ENCODE measurements around the gene TCP11.

TCP11 gene

DNA sequence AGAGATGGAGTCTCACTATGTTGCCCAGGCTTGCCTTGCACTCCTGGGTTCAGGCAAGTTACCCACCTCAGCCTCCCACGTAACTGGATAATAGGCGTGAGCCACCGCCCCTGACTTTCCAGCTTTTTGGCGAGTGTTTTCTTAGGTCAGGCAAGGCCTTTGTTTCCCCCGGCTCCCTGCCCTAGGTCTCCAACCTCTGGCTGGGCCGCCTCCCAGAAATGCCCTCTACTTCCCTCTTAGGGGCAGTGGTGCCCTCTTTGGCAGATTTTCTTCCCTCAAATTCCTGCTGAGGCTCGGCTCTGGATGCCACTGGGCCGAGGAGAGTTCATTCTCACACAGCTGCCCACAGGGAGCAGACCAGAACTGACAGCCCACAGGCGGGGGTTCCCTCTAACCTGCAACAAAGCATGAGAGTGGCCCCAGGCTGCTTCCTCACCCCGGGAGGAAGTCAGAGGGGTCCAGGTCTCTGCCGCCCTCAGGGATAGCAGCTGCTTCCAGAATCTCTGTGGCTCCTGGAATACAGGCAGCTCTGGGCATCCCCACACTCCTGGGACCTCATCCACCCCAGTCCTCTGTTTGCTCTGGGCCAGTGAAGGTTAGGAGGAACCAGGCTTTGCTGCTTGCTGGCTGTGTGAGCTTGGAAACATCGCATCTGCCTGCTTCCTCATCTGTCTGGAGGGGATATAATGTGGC lies 56.5 kb downstream of the TCP11 start:
- no peak overlapping the region for H2AFZ ChIP-seq (ENCODE audit: low read length)
- H3K79me2 ChIP-seq (ENCODE audit: insufficient read depth, low read length): no peaks in the 10 kb centered on the region
- peaks cover 43% of the 10 kb centered on the region for H3K4me1 ChIP-seq (ENCODE audit: insufficient read depth, low read length, poor library complexity, severe bottlenecking)
- H3K9ac ChIP-seq (ENCODE audit: low read depth, low read length, poor library complexity, severe bottlenecking): no peak overlapping the region
- peaks cover 35% of the 10 kb centered on the region; the same call in 1 of the 2 replicates for H3K36me3 ChIP-seq (ENCODE audit: insufficient read depth, low read length)
- TF ChIP-seq EZH2phosphoT487 (IDR thresholded peaks at IDR 0.05; ENCODE audit: borderline replicate concordance): no peak
- TF ChIP-seq, protein P1, sequence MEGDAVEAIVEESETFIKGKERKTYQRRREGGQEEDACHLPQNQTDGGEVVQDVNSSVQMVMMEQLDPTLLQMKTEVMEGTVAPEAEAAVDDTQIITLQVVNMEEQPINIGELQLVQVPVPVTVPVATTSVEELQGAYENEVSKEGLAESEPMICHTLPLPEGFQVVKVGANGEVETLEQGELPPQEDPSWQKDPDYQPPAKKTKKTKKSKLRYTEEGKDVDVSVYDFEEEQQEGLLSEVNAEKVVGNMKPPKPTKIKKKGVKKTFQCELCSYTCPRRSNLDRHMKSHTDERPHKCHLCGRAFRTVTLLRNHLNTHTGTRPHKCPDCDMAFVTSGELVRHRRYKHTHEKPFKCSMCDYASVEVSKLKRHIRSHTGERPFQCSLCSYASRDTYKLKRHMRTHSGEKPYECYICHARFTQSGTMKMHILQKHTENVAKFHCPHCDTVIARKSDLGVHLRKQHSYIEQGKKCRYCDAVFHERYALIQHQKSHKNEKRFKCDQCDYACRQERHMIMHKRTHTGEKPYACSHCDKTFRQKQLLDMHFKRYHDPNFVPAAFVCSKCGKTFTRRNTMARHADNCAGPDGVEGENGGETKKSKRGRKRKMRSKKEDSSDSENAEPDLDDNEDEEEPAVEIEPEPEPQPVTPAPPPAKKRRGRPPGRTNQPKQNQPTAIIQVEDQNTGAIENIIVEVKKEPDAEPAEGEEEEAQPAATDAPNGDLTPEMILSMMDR (conservative IDR thresholded peaks at IDR 0.05; ENCODE audit: low read length): no peak
- H3K4me3 ChIP-seq (ENCODE audit: low read length, poor library complexity, severe bottlenecking): no peak overlapping the region
- no peaks in the 10 kb centered on the region for H4K20me1 ChIP-seq (ENCODE audit: insufficient read depth, low read length, poor library complexity, severe bottlenecking)
- no peaks in the 10 kb centered on the region for H3K27me3 ChIP-seq (ENCODE audit: insufficient read depth, low read length, poor library complexity, severe bottlenecking)
- peaks cover 4% of the 10 kb centered on the region for H3F3A ChIP-seq (ENCODE audit: low read depth)
- no peaks in the 10 kb centered on the region for H3K9me2 ChIP-seq (replicated peaks; ENCODE audit: low read depth, low read length)
- H3K9me3 ChIP-seq (ENCODE audit: insufficient read depth, low read depth, low read length): no peaks in the 10 kb centered on the region
- H3K4me2 ChIP-seq (ENCODE audit: low read depth, low read length, poor library complexity, severe bottlenecking): no peak overlapping the region

DNA sequence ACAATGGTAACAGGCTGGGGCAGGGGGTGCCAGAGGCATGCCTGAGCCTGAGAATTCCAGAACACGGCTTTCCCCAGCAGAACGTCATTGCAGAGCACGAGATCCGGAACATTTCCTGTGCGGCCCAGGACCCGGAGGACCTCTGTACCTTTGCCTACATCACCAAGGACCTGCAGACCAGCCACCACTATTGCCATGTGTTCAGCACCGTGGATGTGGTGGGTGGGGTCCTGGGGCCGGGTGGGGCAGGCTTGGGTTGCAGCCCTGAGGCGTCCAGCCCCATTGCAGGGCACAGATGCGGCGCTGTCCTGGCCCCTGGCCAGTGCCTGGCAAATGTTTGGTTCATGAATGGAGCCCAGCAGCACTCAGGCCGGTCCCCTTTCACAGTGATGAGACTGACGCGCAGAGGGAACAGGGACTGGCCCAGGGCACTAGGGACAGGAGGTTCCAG lies 57.1 kb downstream of the TCP11 start:
- no peaks in the 10 kb centered on the region for H3K79me2 ChIP-seq (ENCODE audit: insufficient read depth, low read length)
- H3K9me2 ChIP-seq (replicated peaks; ENCODE audit: low read depth, low read length): no peaks in the 10 kb centered on the region
- H3K4me2 ChIP-seq (ENCODE audit: low read depth, low read length, poor library complexity, severe bottlenecking): no peak overlapping the region
- no peaks in the 10 kb centered on the region for H3K9me3 ChIP-seq (ENCODE audit: insufficient read depth, low read depth, low read length)
- H3K4me3 ChIP-seq (ENCODE audit: low read length, poor library complexity, severe bottlenecking): no peak overlapping the region
- H2AFZ ChIP-seq (ENCODE audit: low read length): no peak overlapping the region
- TF ChIP-seq, protein P1 (conservative IDR thresholded peaks at IDR 0.05; ENCODE audit: low read length): no peak
- TF ChIP-seq EZH2phosphoT487 (IDR thresholded peaks at IDR 0.05; ENCODE audit: borderline replicate concordance): no peak
- peaks cover 37% of the 10 kb centered on the region for H3K4me1 ChIP-seq (ENCODE audit: insufficient read depth, low read length, poor library complexity, severe bottlenecking)
- H3F3A ChIP-seq (ENCODE audit: low read depth): no peaks in the 10 kb centered on the region
- H3K27me3 ChIP-seq (ENCODE audit: insufficient read depth, low read length, poor library complexity, severe bottlenecking): no peaks in the 10 kb centered on the region
- no peak overlapping the region for H3K9ac ChIP-seq (ENCODE audit: low read depth, low read length, poor library complexity, severe bottlenecking)
- no peaks in the 10 kb centered on the region for H4K20me1 ChIP-seq (ENCODE audit: insufficient read depth, low read length, poor library complexity, severe bottlenecking)
- H3K36me3 ChIP-seq (ENCODE audit: insufficient read depth, low read length): peaks cover 41% of the 10 kb centered on the region; the same call in 1 of the 2 replicates

DNA sequence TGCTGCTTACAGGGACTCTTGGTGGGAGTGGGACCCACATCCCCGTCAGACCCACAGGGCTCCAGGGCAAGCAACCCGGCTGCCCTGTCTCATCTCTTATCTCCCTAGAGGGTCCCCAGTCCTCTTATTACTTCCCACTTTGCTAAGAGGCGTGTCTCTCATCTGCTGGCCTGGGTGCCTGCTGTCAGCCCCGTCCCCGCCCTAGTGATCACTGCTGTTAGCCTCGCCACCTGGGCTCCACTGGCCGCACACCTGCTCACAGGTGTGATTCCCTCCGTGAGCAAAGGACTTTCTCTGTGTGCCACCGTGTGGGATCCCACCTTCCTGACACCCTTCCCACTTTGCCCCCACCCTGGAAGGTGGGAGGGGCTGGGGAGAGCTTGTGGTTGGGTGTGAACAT lies 57.6 kb downstream of the TCP11 start:
- Histone ChIP-seq H3K4me2 (ENCODE audit: low read depth, low read length, poor library complexity, severe bottlenecking) (no peak overlapping the region), H3K27me3 (ENCODE audit: insufficient read depth, low read length, poor library complexity, severe bottlenecking) (no peaks in the 10 kb centered on the region), H3K9me2 (replicated peaks; ENCODE audit: low read depth, low read length) (no peaks in the 10 kb centered on the region), H3K9ac (ENCODE audit: low read depth, low read length, poor library complexity, severe bottlenecking) (no peak overlapping the region), H4K20me1 (ENCODE audit: insufficient read depth, low read length, poor library complexity, severe bottlenecking) (no peaks in the 10 kb centered on the region), H3K79me2 (ENCODE audit: insufficient read depth, low read length) (no peaks in the 10 kb centered on the region), H3K4me3 (ENCODE audit: low read length, poor library complexity, severe bottlenecking) (no peak overlapping the region), H3K4me1 (ENCODE audit: insufficient read depth, low read length, poor library complexity, severe bottlenecking) (peaks cover 31% of the 10 kb centered on the region), H3K36me3 (ENCODE audit: insufficient read depth, low read length) (peaks cover 41% of the 10 kb centered on the region; the same call in 1 of the 2 replicates), H3K9me3 (ENCODE audit: insufficient read depth, low read depth, low read length) (no peaks in the 10 kb centered on the region), H3F3A (ENCODE audit: low read depth) (no peaks in the 10 kb centered on the region), H2AFZ (ENCODE audit: low read length) (no peak overlapping the region)
- TF ChIP-seq, protein P1 (conservative IDR thresholded peaks at IDR 0.05; ENCODE audit: low read length): no peak
- no peak for TF ChIP-seq EZH2phosphoT487 (IDR thresholded peaks at IDR 0.05; ENCODE audit: borderline replicate concordance)
